Right renal cortex interstitium (tissue), 3 donors: ENCODE data around the gene CACNA2D3. TPM values are rescaled to one million over a fixed set of nuclear protein-coding genes. Genes with fewer than 3 reads are reported as not detected.
"Not testable (repeated sequence)": the region's sequence is repeated elsewhere in the genome, so short reads cannot be mapped to it uniquely, and the experiment has no call there.

ENCODE experiments used
- DNase-seq, 3 donors: peaks; one replicate each; pipeline ENCODE4 v3.0.0-alpha.2; 2013; ENCODE audit warnings: low read depth in 3 of 3, low spot score in 2 of 3
- polyA plus RNA-seq, 3 donors: library from polyadenylated mRNA; unstranded; fragments of 120-200 nt; gene quantifications; one replicate each; pipeline ENCODE4 v1.2.1, GENCODE V29; 2013; ENCODE audit not compliant: insufficient read length in 3 of 3

Gene CACNA2D3
- polyA plus RNA-seq, 3 donors = 1.4 to 1.8 (median 1.6) TPM

- no peak for DNase-seq
These were observed 311.5 kb downstream of the CACNA2D3 start for GRCh38 chr3:54433846-54434245.

- DNase-seq = no peak
These were observed 312.4 kb downstream of the CACNA2D3 start for GRCh38 chr3:54434756-54435155.

GRCh38 chr3:54437271-54437670 lies 314.9 kb downstream of the CACNA2D3 start:
- DNase-seq = no peak

- DNase-seq = no peak
These were observed 321.3 kb downstream of the CACNA2D3 start for GRCh38 chr3:54443561-54444161.

GRCh38 chr3:54445630-54446029 lies 323.3 kb downstream of the CACNA2D3 start:
- no peak for DNase-seq

GRCh38 chr3:54447427-54447826 lies 325.1 kb downstream of the CACNA2D3 start:
- DNase-seq = no peak

- DNase-seq = no peak
These were observed 332.5 kb downstream of the CACNA2D3 start for GRCh38 chr3:54454806-54455205.

- DNase-seq = no peak
These were observed 336.0 kb downstream of the CACNA2D3 start for GRCh38 chr3:54458357-54458756.

GRCh38 chr3:54464554-54464953 lies 342.2 kb downstream of the CACNA2D3 start:
- not testable (repeated sequence) for DNase-seq

- no peak for DNase-seq
These were observed 354.5 kb downstream of the CACNA2D3 start for GRCh38 chr3:54476891-54477290.

GRCh38 chr3:54481606-54482365 lies 359.4 kb downstream of the CACNA2D3 start:
- no peak for DNase-seq

- DNase-seq = no peak
These were observed 362.0 kb downstream of the CACNA2D3 start for GRCh38 chr3:54484334-54484733.

GRCh38 chr3:54486317-54486716 lies 364.0 kb downstream of the CACNA2D3 start:
- no peak for DNase-seq

GRCh38 chr3:54488297-54488696 lies 365.9 kb downstream of the CACNA2D3 start:
- DNase-seq = no peak

- DNase-seq = no peak
These were observed 371.9 kb downstream of the CACNA2D3 start for GRCh38 chr3:54494209-54494608.

GRCh38 chr3:54506603-54507002 lies 384.3 kb downstream of the CACNA2D3 start:
- no peak for DNase-seq

GRCh38 chr3:54507876-54508460 lies 385.6 kb downstream of the CACNA2D3 start:
- DNase-seq = no peak

GRCh38 chr3:54510506-54510905 lies 388.2 kb downstream of the CACNA2D3 start:
- DNase-seq = no peak

- no peak for DNase-seq
These were observed 389.5 kb downstream of the CACNA2D3 start for GRCh38 chr3:54511766-54512365.

GRCh38 chr3:54514006-54514405 lies 391.7 kb downstream of the CACNA2D3 start:
- DNase-seq = no peak

- no peak for DNase-seq
These were observed 392.1 kb downstream of the CACNA2D3 start for GRCh38 chr3:54514416-54514815.
